MCF 10A (cell line): ENCODE data around the gene TGFB1I1. TPM values are rescaled to one million over a fixed set of nuclear protein-coding genes. Genes with fewer than 3 reads are reported as not detected.

Source experiments
- BruUV-seq: library from RNA; stranded (reverse); fragments of 400-500 nt; replicated peaks from 2 replicates; lab custom pipeline; 2021; lab: Mats Ljungman, UMichigan
- CTCF ChIA-PET: fragments of 300-600 bp; sonication (Branson Sonifier 250); formaldehyde crosslinking; extraction: SDS; loops from one replicate; lab custom pipeline; 2021; ENCODE audit warnings: antibody characterized with exemption, inconsistent platforms; lab: Yijun Ruan, JAX
- POLR2A ChIA-PET: fragments of 300-600, 350-650 bp; sonication (Branson Sonifier 250); formaldehyde crosslinking; extraction: SDS; loops from one replicate; lab custom pipeline; 2020; ENCODE audit warnings: antibody characterized with exemption, inconsistent platforms; lab: Yijun Ruan, JAX
- DNase-seq: peaks from one replicate; pipeline ENCODE4 v3.0.0-alpha.2; 2018; ENCODE audit not compliant: unreplicated experiment
- H3K27ac Mint-ChIP-seq: one replicate; pipeline ENCODE4 v1.8.0; 2022; ENCODE audit warnings: mild to moderate bottlenecking, low read depth, mixed read lengths; ENCODE audit not compliant: unreplicated experiment
- H3K27me3 Mint-ChIP-seq: one replicate; pipeline ENCODE4 v1.8.0; 2022; ENCODE audit warnings: mixed read lengths; ENCODE audit not compliant: insufficient read depth, unreplicated experiment
- H3K36me3 Mint-ChIP-seq: one replicate; pipeline ENCODE4 v1.8.0; 2022; ENCODE audit warnings: mild to moderate bottlenecking, moderate library complexity, mixed read lengths; ENCODE audit not compliant: insufficient read depth, unreplicated experiment
- H3K4me1 Mint-ChIP-seq: one replicate; pipeline ENCODE4 v1.8.0; 2022; ENCODE audit warnings: mixed read lengths; ENCODE audit not compliant: insufficient read depth, unreplicated experiment
- H3K4me3 Mint-ChIP-seq: one replicate; pipeline ENCODE4 v1.8.0; 2022; ENCODE audit warnings: mild to moderate bottlenecking, moderate library complexity, mixed read lengths; ENCODE audit not compliant: unreplicated experiment
- H3K9me3 Mint-ChIP-seq: one replicate; pipeline ENCODE4 v1.8.0; 2022; ENCODE audit warnings: mixed read lengths; ENCODE audit not compliant: unreplicated experiment
- CTCF ChIP-seq: fragments of 200-600 bp; IDR thresholded peaks from one replicate; pipeline ENCODE4 v1.8.0; 2022; ENCODE audit warnings: antibody characterized with exemption, mild to moderate bottlenecking; ENCODE audit not compliant: unreplicated experiment
- intact Hi-C: fragments of 100-400 bp; cut with micrococcal nuclease; formaldehyde crosslinking; loops from 2 replicates; pipeline ENCODE4 v1.14.1; 2022
- total RNA-seq: library from RNA; stranded (reverse); gene quantifications from 2 replicates; pipeline ENCODE4 v1.2.3, GENCODE V29; 2022

Gene TGFB1I1
- total RNA-seq, 1 experiment from 2014 or later = 14.7 TPM

- Mint-ChIP-seq H3K4me3 (no peak overlapping the region), H3K9me3 (no peaks in the 10 kb centered on the region), H3K4me1 (peaks cover 14% of the 10 kb centered on the region), H3K36me3 (peaks cover 38% of the 10 kb centered on the region), H3K27me3 (no peaks in the 10 kb centered on the region), H3K27ac (no peak overlapping the region)
- ChIA-PET CTCF (interaction anchor here (0.6 kb wide), 1 partner anchor 12 kb away, joined by 3 read pairs; no protein-coding TSS in a partner anchor), POLR2A (no interaction called here)
- DNase-seq = no peak
- BruUV-seq = no TSS peak
- intact Hi-C loops = no loop called here
- no peak for TF ChIP-seq CTCF
Observed at GRCh38 chr16:31464781-31465260, 7.1 kb upstream of the TGFB1I1 start.

- CTCF ChIA-PET = no interaction called here
- no TSS peak for BruUV-seq
Observed at GRCh38 chr16:31465788-31466370, 6.1 kb upstream of the TGFB1I1 start.

GRCh38 chr16:31466381-31466841 is 5.5 kb upstream of the TGFB1I1 start:
- no peaks in the 10 kb centered on the region for H3K27me3 Mint-ChIP-seq
- DNase-seq = no peak
- peaks cover 32% of the 10 kb centered on the region for H3K36me3 Mint-ChIP-seq
- no peak for TF ChIP-seq CTCF
- peak overlapping the region; percentile 22 for H3K27ac Mint-ChIP-seq
- BruUV-seq = no TSS peak
- no peaks in the 10 kb centered on the region for H3K9me3 Mint-ChIP-seq
- no peak overlapping the region for H3K4me3 Mint-ChIP-seq
- ChIA-PET CTCF (no interaction called here), POLR2A (no interaction called here)
- intact Hi-C loops = no loop called here
- H3K4me1 Mint-ChIP-seq = peaks cover 6% of the 10 kb centered on the region

More at GRCh38 chr16:31465788-31466370, 6.1 kb upstream of the TGFB1I1 start:
- TF ChIP-seq CTCF = no peak
- peaks cover 6% of the 10 kb centered on the region for H3K4me1 Mint-ChIP-seq
- no peaks in the 10 kb centered on the region for H3K27me3 Mint-ChIP-seq
- no peak for DNase-seq
- H3K9me3 Mint-ChIP-seq = no peaks in the 10 kb centered on the region
- H3K4me3 Mint-ChIP-seq = no peak overlapping the region
- POLR2A ChIA-PET = no interaction called here
- intact Hi-C loops = no loop called here
- H3K27ac Mint-ChIP-seq = peak overlapping the region; percentile 22
- H3K36me3 Mint-ChIP-seq = peaks cover 32% of the 10 kb centered on the region

- intact Hi-C loops = no loop called here
- Mint-ChIP-seq H3K27me3 (no peaks in the 10 kb centered on the region), H3K36me3 (peaks cover 27% of the 10 kb centered on the region), H3K4me1 (peaks cover 10% of the 10 kb centered on the region), H3K4me3 (no peak overlapping the region), H3K9me3 (no peaks in the 10 kb centered on the region), H3K27ac (no peak overlapping the region)
- TF ChIP-seq CTCF = no peak
- no TSS peak for BruUV-seq
- DNase-seq = no peak
- CTCF ChIA-PET = no interaction called here
- POLR2A ChIA-PET = no interaction called here
Observed at GRCh38 chr16:31467151-31467773, 4.7 kb upstream of the TGFB1I1 start.
